Karpas-422 (cell line): Measurements from ENCODE around the gene MAGI2. TPM values are rescaled to one million over a fixed set of nuclear protein-coding genes. Genes with fewer than 3 reads are reported as not detected.

Experiments
- DNase-seq: peaks from one replicate; pipeline ENCODE4 v3.0.0-alpha.2; 2015
- H2AFZ ChIP-seq: fragments of 200-600 bp; sonication (generic); 2 replicates; pipeline ENCODE4 v1.6.1; 2014; ENCODE audit warnings: antibody characterized with exemption, low read length, mixed read lengths
- H3K27ac ChIP-seq: fragments of 200-600 bp; sonication (generic); 2 replicates; pipeline ENCODE4 v1.5.1; 2014; ENCODE audit warnings: mild to moderate bottlenecking, low read length, moderate library complexity
- H3K27me3 ChIP-seq: fragments of 200-600 bp; sonication (generic); 2 replicates; pipeline ENCODE4 v1.6.1; 2014; ENCODE audit warnings: low read length, mixed read lengths
- H3K36me3 ChIP-seq: fragments of 200-600 bp; sonication (generic); 2 replicates; pipeline ENCODE4 v1.6.1; 2014; ENCODE audit warnings: low read length, mixed read lengths; ENCODE audit not compliant: insufficient read depth
- H3K4me1 ChIP-seq: fragments of 200-600 bp; sonication (generic); 2 replicates; pipeline ENCODE4 v1.6.1; 2014; ENCODE audit warnings: mild to moderate bottlenecking, low read length, mixed read lengths
- H3K4me2 ChIP-seq: fragments of 200-600 bp; sonication (generic); 2 replicates; pipeline ENCODE4 v1.6.1; 2014; ENCODE audit warnings: low read length, low read depth, mild to moderate bottlenecking; ENCODE audit not compliant: poor library complexity, severe bottlenecking
- H3K4me3 ChIP-seq: fragments of 200-600 bp; sonication (generic); 2 replicates; pipeline ENCODE4 v1.5.1; 2014; ENCODE audit warnings: mild to moderate bottlenecking, antibody characterized with exemption, low read length, mixed read lengths
- H3K79me2 ChIP-seq: fragments of 200-600 bp; sonication (generic); 2 replicates; pipeline ENCODE4 v1.6.1; 2014; ENCODE audit warnings: mild to moderate bottlenecking, low read length, mixed read lengths
- H3K9ac ChIP-seq: fragments of 200-600 bp; sonication (generic); 2 replicates; pipeline ENCODE4 v1.6.0; 2014; ENCODE audit warnings: low read length
- H3K9me2 ChIP-seq: fragments of 200-600 bp; sonication (generic), shearing (Covaris generic); replicated peaks from 2 replicates; pipeline ENCODE4 v1.6.0; 2014; ENCODE audit warnings: mild to moderate bottlenecking, low read length, moderate library complexity; ENCODE audit not compliant: insufficient read depth
- H3K9me3 ChIP-seq: fragments of 300-700, 200-600 bp; sonication (generic); 2 replicates; pipeline ENCODE4 v1.6.1; 2014; ENCODE audit warnings: low read length, mixed read lengths
- H4K20me1 ChIP-seq: fragments of 200-600 bp; sonication (generic); 2 replicates; pipeline ENCODE4 v1.6.1; 2014; ENCODE audit warnings: mild to moderate bottlenecking, antibody characterized with exemption, low read length, low read depth; ENCODE audit not compliant: insufficient read depth
- total RNA-seq: library from RNA; depleted of rRNA; stranded (reverse); fragments of >200 nt; shearing (Covaris generic); gene quantifications from 2 replicates; pipeline ENCODE4 v1.2.3, GENCODE V29; 2014; ENCODE audit warnings: low replicate concordance

The MAGI2 gene
- total RNA-seq, 1 experiment from 2014 or later = 0.93 TPM

DNA sequence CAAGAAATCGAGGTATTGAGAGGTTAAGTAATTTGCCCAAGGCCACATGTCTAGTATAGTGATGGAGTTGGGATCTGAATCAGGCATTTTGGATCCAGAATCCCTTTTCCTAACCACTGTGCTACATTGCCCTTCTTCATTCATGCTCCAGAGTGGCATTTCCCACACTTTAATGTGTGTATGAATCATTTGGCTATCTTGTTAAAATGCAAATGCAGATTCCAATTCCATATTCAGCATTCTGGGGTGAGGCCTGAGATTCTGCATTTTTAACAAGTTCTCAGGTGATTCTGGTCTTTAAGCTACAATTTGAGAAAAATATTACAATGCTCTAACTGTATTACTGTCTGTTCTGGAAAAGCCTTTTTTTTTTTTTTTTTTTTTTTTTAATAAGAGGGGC is 1023.6 kb downstream of the MAGI2 start:
- Histone ChIP-seq H3K4me1 (no peaks in the 10 kb centered on the region), H3K4me2 (no peak overlapping the region), H3K27me3 (no peaks in the 10 kb centered on the region), H3K27ac (no peak overlapping the region), H3K9me3 (no peaks in the 10 kb centered on the region), H3K9ac (no peak overlapping the region), H3K4me3 (no peak overlapping the region), H3K36me3 (no peaks in the 10 kb centered on the region), H3K9me2 (no peaks in the 10 kb centered on the region), H4K20me1 (no peaks in the 10 kb centered on the region), H3K79me2 (no peaks in the 10 kb centered on the region), H2AFZ (no peak overlapping the region)
- no peak for DNase-seq

GRCh38 chr7:78427209-78427608 is 1026.3 kb downstream of the MAGI2 start:
- Histone ChIP-seq H2AFZ (no peak overlapping the region), H3K27me3 (no peaks in the 10 kb centered on the region), H3K79me2 (no peaks in the 10 kb centered on the region), H3K9ac (no peak overlapping the region), H4K20me1 (no peaks in the 10 kb centered on the region), H3K9me2 (no peaks in the 10 kb centered on the region), H3K9me3 (no peaks in the 10 kb centered on the region), H3K27ac (no peak overlapping the region), H3K4me1 (no peaks in the 10 kb centered on the region), H3K36me3 (no peaks in the 10 kb centered on the region), H3K4me2 (no peak overlapping the region), H3K4me3 (no peak overlapping the region)
- DNase-seq = no peak

DNA sequence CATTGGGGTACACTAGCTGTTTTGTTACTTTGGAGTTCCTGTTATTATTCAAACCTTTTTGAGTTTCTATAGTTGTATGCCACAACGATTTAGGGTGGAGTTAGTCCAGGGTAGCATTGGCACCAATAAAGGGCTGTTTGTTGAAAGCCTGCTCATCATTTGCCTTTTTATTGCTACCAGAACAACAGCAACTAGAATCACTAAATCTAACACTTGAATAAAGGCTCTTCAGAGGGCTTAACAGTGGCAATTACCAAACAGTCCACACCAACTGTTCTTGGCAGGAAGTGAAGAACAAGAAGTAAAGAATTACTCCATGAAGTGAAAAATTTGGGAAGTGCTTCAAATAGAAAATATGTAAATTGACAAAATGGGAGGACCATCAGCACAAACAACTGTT is 1033.5 kb downstream of the MAGI2 start:
- H3K9ac ChIP-seq = no peak overlapping the region
- no peak overlapping the region for H3K4me2 ChIP-seq
- no peak overlapping the region for H3K4me3 ChIP-seq
- H3K79me2 ChIP-seq = no peaks in the 10 kb centered on the region
- no peaks in the 10 kb centered on the region for H3K36me3 ChIP-seq
- no peak for DNase-seq
- no peaks in the 10 kb centered on the region for H3K4me1 ChIP-seq
- no peaks in the 10 kb centered on the region; the same call in 1 of the 2 replicates for H3K9me2 ChIP-seq
- H3K9me3 ChIP-seq = no peaks in the 10 kb centered on the region
- no peak overlapping the region for H2AFZ ChIP-seq
- no peak overlapping the region for H3K27ac ChIP-seq
- H4K20me1 ChIP-seq = no peaks in the 10 kb centered on the region
- no peaks in the 10 kb centered on the region for H3K27me3 ChIP-seq

DNA sequence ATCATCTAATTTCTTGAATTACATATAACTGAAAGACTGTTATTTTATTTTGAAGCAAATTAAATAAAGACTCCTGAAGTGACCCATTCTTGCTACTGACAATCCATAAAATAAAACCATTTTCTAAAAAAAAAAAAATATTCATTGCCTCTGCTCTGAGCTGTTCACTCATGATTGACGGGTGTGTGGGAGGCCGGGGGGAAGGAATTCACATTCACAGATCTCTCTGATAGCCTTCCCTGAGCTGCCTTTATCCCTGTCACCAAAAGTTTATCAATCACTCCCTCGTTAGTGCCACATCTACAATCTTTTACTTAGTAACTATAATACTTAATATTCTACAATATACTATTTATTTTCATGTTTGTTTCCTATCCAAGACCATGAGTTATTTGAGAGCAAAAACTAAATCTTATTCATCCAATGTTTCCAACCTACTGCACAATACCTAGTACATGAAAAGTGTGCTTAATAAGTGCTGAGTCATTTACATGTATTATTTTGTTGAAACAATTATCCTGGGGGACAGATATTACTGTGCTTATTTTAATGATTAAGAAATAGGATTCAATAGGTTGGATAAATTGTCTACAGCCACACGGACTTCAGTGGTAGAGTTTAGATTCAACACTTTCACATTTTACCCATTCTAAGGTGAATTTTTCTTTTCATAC is 1036.2 kb downstream of the MAGI2 start:
- Histone ChIP-seq H3K27ac (no peak overlapping the region), H3K4me2 (no peak overlapping the region), H3K9me2 (no peaks in the 10 kb centered on the region; the same call in 1 of the 2 replicates), H3K9ac (no peak overlapping the region), H3K36me3 (no peaks in the 10 kb centered on the region), H3K4me1 (no peaks in the 10 kb centered on the region), H2AFZ (no peak overlapping the region), H4K20me1 (no peaks in the 10 kb centered on the region), H3K9me3 (no peaks in the 10 kb centered on the region), H3K4me3 (no peak overlapping the region), H3K27me3 (no peaks in the 10 kb centered on the region), H3K79me2 (no peaks in the 10 kb centered on the region)
- no peak for DNase-seq

DNA sequence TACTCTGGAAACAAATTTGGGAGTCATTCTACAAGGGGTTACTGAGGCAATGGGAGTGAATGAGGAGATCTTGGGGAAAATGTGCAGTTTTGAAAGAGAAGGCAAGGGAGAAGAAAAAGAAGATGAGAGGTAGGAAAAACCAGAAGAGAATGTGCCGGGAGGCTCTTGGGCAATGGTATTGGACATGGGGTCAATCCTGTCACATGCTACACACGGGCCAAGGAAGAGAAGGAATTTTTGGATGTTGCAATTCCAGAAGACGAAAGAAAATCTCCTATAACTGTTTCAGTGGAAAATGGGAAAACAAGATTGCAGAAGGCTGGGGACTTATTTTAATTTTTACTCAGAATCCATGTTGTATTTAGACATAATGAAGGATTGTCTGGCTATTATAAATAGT is 1039.9 kb downstream of the MAGI2 start:
- no peaks in the 10 kb centered on the region for H4K20me1 ChIP-seq
- no peak overlapping the region for H3K9ac ChIP-seq
- no peak overlapping the region for H3K4me3 ChIP-seq
- no peak overlapping the region for H3K27ac ChIP-seq
- no peak for DNase-seq
- H3K27me3 ChIP-seq = no peaks in the 10 kb centered on the region
- H3K9me3 ChIP-seq = no peaks in the 10 kb centered on the region
- H3K4me1 ChIP-seq = no peaks in the 10 kb centered on the region
- H2AFZ ChIP-seq = no peak overlapping the region
- no peaks in the 10 kb centered on the region for H3K9me2 ChIP-seq
- H3K36me3 ChIP-seq = no peaks in the 10 kb centered on the region
- no peak overlapping the region for H3K4me2 ChIP-seq
- no peaks in the 10 kb centered on the region for H3K79me2 ChIP-seq

DNA sequence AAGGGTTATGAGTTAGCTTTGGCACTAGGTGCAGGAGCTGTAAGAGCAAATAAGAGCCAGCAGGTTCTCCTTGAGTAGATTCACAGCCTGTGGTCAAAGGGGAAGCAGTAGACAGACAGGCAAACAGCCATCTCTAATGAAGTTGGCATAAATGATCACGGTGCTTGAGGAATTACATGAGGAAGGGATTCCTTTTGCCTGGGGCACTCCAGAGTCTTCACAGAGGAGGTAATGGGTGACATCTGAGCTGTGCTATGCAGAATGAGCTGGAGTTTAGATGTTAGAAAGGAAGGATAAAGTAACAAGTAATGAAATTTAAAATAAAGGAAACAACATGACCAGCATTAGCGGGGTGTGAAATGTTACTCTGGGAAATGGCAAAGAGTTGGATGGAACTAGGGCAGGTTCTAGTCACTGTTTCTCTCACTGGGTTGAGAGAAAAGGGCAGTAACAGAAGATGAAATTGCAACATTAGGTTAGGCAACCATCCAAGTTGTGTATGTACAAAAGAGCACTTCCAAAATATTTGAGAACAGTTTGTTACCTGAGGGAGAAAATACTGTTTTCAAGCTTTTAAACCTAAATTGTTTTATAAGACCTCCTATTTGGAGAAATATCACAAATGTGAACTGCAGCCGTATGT is 1041.1 kb downstream of the MAGI2 start:
- H3K79me2 ChIP-seq = no peaks in the 10 kb centered on the region
- no peaks in the 10 kb centered on the region for H3K36me3 ChIP-seq
- DNase-seq = no peak
- H3K9ac ChIP-seq = no peak overlapping the region
- no peaks in the 10 kb centered on the region for H3K27me3 ChIP-seq
- no peaks in the 10 kb centered on the region for H3K9me2 ChIP-seq
- no peak overlapping the region for H3K27ac ChIP-seq
- no peak overlapping the region for H3K4me2 ChIP-seq
- no peak overlapping the region for H2AFZ ChIP-seq
- H3K4me3 ChIP-seq = no peak overlapping the region
- no peaks in the 10 kb centered on the region for H4K20me1 ChIP-seq
- no peaks in the 10 kb centered on the region for H3K9me3 ChIP-seq
- no peaks in the 10 kb centered on the region for H3K4me1 ChIP-seq

GRCh38 chr7:78407031-78407430 is 1046.4 kb downstream of the MAGI2 start:
- no peaks in the 10 kb centered on the region for H4K20me1 ChIP-seq
- H3K9me2 ChIP-seq = no peaks in the 10 kb centered on the region
- H2AFZ ChIP-seq = no peak overlapping the region
- DNase-seq = no peak
- no peak overlapping the region for H3K4me3 ChIP-seq
- no peaks in the 10 kb centered on the region for H3K36me3 ChIP-seq
- H3K27ac ChIP-seq = no peak overlapping the region
- no peak overlapping the region for H3K4me2 ChIP-seq
- H3K27me3 ChIP-seq = no peaks in the 10 kb centered on the region
- no peaks in the 10 kb centered on the region for H3K4me1 ChIP-seq
- no peaks in the 10 kb centered on the region for H3K9me3 ChIP-seq
- H3K79me2 ChIP-seq = no peaks in the 10 kb centered on the region
- no peak overlapping the region for H3K9ac ChIP-seq

- H4K20me1 ChIP-seq = no peaks in the 10 kb centered on the region
- H3K4me2 ChIP-seq = no peak overlapping the region
- H3K79me2 ChIP-seq = no peaks in the 10 kb centered on the region
- H3K4me3 ChIP-seq = no peak overlapping the region
- no peaks in the 10 kb centered on the region for H3K9me3 ChIP-seq
- no peak overlapping the region for H3K27ac ChIP-seq
- H3K9ac ChIP-seq = no peak overlapping the region
- H2AFZ ChIP-seq = no peak overlapping the region
- no peaks in the 10 kb centered on the region for H3K36me3 ChIP-seq
- no peaks in the 10 kb centered on the region for H3K27me3 ChIP-seq
- no peaks in the 10 kb centered on the region for H3K4me1 ChIP-seq
- no peaks in the 10 kb centered on the region for H3K9me2 ChIP-seq
- no peak for DNase-seq
Measured at GRCh38 chr7:78406531-78406930, 1046.9 kb downstream of the MAGI2 start.
